GM12865 (cell line): ENCODE results near the gene RNU6-1.

Source experiments
- DNase-seq: peaks from one replicate; pipeline ENCODE4 v3.0.0; 2010; ENCODE audit warnings: low read depth
- H3K4me3 ChIP-seq: 2 replicates; pipeline ENCODE4 v1.5.1; 2011; ENCODE audit warnings: mild to moderate bottlenecking, low read depth, low read length, control low read depth
- CTCF ChIP-seq: IDR thresholded peaks from 2 replicates; pipeline ENCODE4 v1.5.1; 2011; ENCODE audit warnings: low read length, control low read depth, low read depth, inconsistent platforms; ENCODE audit not compliant: insufficient read depth; ENCODE audit errors: missing control alignments

The RNU6-1 gene

GRCh38 chr15:67821784-67822440, 17.9 kb downstream of the RNU6-1 start:
- TF ChIP-seq CTCF, result no peak
- no peak for DNase-seq
- no peak overlapping the region for H3K4me3 ChIP-seq

GRCh38 chr15:67820992-67821783, 18.7 kb downstream of the RNU6-1 start:
- no peak overlapping the region for H3K4me3 ChIP-seq
- DNase-seq, result no peak
- no peak for TF ChIP-seq CTCF

GRCh38 chr15:67820122-67820991, 19.5 kb downstream of the RNU6-1 start:
- TF ChIP-seq CTCF, result no peak
- no peak overlapping the region for H3K4me3 ChIP-seq
- no peak for DNase-seq

GRCh38 chr15:67819636-67820035, 20.2 kb downstream of the RNU6-1 start:
- DNase-seq, result no peak
- H3K4me3 ChIP-seq, result no peak overlapping the region
- TF ChIP-seq CTCF, result no peak

GRCh38 chr15:67818464-67818863, 21.4 kb downstream of the RNU6-1 start:
- TF ChIP-seq CTCF, result no peak
- no peak overlapping the region for H3K4me3 ChIP-seq
- DNase-seq, result no peak

GRCh38 chr15:67816668-67817067, 23.2 kb downstream of the RNU6-1 start:
- no peak for TF ChIP-seq CTCF
- H3K4me3 ChIP-seq, result no peak overlapping the region
- no peak for DNase-seq
